ENCODE data around the gene SORCS1.

The SORCS1 gene

GRCh38 chr10:107104026-107104652 lies 60.4 kb downstream of the SORCS1 start:
- DNase-seq (ENCODE audit: low read depth), result no peak

DNA sequence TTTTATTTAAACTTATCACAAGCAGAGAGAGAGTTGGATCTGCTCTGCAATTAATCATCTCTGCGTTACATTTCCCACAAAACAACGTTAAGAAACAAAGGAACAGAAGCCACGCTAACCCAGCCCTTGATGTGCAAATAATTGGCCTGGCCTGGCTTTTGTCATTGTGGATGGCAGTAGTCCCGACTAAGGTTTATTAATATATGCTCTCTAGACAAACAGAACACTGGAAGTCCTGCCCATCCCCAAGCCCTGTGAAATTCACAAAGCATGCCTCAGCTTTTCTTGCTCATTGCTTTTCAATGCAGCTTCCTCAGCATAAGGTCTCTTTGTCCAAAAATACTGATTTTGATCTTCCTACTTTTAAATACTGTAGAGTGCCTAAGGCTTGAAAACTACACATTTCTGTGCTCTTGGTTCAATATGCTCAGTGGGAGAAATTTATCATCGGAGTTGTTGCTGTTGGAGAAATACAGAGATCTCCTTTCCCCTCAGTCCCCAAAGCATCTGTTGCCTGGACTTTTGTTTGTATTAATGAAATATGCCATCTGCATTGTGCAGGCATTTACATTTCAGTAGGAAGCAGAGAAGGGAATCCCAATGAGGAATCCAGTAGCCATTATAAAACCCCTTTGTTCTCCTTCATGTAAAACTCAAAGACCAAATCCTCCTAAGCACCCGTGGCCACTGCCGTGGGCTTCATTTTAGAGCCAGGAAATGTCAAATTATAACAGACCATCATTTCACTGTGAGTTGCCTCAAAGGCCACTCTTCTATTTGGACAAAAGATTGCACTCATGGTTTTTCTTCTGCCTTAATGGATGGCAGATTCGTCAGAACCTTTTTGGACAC lies 61.1 kb downstream of the SORCS1 start:
- DNase-seq (ENCODE audit: low read depth), result no peak

GRCh38 chr10:107098326-107098725 lies 66.2 kb downstream of the SORCS1 start:
- DNase-seq (ENCODE audit: low read depth), result no peak

GRCh38 chr10:107094824-107095522 lies 69.5 kb downstream of the SORCS1 start:
- no peak for DNase-seq (ENCODE audit: low read depth)

- DNase-seq (ENCODE audit: low read depth), result no peak
These were observed 72.2 kb downstream of the SORCS1 start for GRCh38 chr10:107092321-107092720.

GRCh38 chr10:107091126-107091525 lies 73.4 kb downstream of the SORCS1 start:
- no peak for DNase-seq (ENCODE audit: low read depth)

- DNase-seq (ENCODE audit: low read depth), result no peak
These were observed 78.6 kb downstream of the SORCS1 start for GRCh38 chr10:107085665-107086525.

- DNase-seq (ENCODE audit: low read depth), result no peak
These were observed 81.0 kb downstream of the SORCS1 start for GRCh38 chr10:107083388-107084009.

GRCh38 chr10:107081644-107082043 lies 82.9 kb downstream of the SORCS1 start:
- DNase-seq (ENCODE audit: low read depth), result no peak

DNA sequence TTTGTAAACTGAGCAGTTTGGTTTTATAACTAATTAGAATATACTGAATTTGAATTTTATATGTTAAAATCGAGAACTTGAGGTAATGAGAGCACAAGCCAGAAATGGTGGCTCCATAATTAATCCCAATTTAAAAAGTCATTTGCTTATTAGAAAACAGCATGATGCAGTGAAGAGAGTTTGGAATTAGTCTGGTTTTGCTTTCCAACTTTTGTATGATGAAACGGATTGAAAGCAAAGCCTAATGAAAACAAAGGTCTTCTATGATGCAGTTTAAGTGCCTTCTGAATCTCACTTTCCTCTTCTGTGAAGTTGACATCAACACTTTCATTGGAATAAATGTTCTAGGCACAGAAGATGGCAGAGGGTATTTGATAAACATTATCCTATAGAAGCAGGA lies 89.4 kb downstream of the SORCS1 start:
- DNase-seq (ENCODE audit: low read depth), result no peak

GRCh38 chr10:107072786-107073185 lies 91.7 kb downstream of the SORCS1 start:
- no peak for DNase-seq (ENCODE audit: low read depth)

DNA sequence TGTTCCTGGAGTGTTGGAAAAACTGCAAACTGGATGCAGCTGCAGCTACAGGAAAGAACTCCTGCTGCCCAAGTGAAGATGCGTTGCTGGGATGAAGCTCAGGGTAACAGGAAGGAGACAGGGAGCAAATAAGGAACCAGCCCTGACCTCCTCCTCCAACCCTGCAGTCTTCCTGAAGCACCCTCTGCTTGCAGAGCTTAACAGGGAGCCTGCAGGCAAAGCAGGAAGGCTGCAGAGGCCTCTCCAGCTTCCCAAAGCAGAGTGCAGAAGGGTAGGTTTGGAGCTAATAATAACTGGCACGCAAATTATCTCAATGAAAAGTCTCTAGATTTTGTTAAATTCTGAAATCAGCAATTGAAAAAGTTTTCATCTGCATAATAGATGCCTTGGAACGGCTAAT lies 92.5 kb downstream of the SORCS1 start:
- DNase-seq (ENCODE audit: low read depth), result no peak

DNA sequence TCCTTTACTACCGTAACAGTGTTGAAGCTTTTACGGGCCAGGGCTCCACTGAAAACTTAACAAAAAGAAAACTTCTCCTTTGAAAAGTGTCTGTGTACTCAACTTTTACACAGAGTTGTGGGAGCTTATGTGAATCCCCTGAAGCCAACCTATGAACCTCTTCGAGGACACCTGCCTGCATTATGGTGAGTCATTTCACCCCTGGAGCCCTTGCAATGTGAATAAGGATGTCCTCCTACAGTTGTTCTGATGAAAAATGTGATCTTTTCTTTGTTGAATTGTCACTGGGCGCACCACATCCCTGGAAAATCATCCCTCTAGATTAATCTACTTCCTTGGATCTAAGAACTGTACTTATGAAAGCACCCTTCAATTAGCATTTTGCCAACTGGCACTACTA lies 93.2 kb downstream of the SORCS1 start:
- DNase-seq (ENCODE audit: low read depth), result no peak

DNA sequence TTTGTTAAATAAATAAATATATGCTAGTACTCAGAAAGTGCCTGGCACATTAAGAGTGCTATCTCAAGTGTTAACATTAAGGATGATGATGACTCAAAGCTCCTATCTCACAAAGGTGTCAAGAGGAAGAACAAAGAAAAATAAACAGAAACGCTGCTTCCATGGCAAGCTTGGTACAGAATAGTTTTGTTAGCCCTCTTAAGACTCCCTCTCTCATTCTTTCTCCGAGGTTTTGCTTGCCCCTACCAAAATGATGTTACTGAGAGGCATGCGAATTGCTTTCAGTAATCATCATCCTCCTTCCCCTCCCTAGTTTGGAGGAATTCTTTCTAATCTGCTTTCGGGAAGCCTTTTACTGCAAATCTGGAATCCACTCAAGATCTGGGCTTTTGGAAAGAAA lies 96.7 kb downstream of the SORCS1 start:
- DNase-seq (ENCODE audit: low read depth), result no peak

GRCh38 chr10:107064075-107064474 lies 100.4 kb downstream of the SORCS1 start:
- no peak for DNase-seq (ENCODE audit: low read depth)

DNA sequence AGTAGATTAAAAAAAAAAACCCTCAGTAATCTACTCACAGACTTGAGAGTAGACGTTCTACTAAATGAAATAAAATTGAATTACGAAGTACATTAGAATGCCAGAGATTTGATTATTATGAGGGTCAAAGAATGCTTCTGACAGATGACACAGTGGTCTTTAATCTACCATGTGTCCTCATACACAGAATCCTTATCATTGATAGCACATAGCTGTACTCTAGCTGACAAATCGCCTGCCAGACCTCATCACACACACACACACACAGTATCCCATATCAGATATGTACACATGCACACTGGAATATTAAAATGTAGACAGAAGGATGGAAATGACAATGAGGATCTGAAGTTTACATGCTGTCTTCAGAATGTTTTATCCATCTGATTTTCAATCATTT lies 104.6 kb downstream of the SORCS1 start:
- DNase-seq (ENCODE audit: low read depth), result no peak

DNA sequence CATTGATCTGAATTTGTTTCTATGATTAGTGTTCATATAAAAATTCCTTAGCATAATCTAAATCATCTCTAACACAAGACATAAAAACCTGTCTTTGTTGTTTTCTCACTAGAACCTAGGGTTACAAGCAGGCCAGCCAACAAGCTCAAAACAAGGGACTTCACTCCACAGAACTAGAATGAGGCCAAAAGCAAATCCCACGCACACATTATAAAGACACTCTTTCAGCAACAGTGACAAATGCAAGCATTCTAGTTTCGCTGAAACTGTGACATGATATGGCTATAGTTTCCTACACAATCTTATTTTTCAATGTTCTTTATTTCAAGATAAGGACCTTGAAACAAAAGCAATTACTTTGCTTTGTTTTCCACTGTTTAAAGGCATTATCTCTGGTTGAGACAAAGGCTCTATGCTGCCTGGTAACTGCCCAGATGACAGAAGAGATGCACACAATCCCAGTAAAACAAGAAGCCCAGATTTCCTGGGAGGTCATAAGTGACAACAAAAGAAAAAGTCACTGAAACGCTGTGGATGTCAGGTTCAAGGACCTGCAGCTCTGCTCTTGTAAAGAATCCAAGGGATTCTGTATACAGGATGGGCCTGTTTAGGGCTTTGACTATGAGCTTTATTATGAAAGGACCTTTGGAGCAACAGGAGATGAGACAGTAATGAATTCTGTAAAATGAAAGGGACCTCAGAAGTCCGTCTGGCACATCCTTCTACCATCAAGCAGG lies 105.3 kb downstream of the SORCS1 start:
- no peak for DNase-seq (ENCODE audit: low read depth)

DNA sequence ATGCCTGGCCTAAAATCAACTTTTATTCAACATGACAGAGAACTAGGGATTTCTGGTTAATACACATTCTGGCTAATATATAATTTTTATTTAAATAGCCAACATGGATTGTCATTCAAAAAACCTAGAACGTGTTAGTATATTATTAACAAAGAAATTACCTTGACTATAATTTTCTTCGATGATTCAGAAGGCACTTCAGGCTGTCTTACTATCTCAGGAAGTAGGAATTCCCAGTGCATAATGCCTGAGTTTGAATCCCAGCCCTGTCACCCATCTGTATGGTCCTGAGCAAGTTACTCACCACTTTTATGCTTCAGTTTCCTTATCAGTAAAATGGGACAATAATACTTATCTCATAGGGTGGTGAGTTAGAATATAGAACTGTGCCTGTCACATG lies 106.2 kb downstream of the SORCS1 start:
- DNase-seq (ENCODE audit: low read depth), result no peak

DNA sequence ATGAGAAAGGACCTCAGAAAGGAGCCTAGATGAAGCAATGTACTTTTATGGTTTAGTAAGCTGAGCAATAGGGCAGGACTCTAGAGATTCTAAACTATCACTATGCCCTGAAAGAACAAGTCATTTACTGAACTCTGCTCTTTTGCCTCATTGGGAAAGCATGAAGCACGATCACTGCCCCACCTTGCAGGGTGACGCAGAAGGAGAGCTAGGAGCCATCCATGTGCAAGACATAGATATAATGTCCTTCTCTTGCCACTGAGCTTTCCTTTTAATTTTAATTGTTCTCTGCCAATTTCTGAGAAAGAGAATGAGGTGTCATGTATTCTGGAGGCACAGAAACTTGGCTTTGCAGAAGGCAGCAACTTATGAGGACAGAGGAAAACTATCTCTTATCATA lies 108.3 kb downstream of the SORCS1 start:
- DNase-seq (ENCODE audit: low read depth), result no peak

DNA sequence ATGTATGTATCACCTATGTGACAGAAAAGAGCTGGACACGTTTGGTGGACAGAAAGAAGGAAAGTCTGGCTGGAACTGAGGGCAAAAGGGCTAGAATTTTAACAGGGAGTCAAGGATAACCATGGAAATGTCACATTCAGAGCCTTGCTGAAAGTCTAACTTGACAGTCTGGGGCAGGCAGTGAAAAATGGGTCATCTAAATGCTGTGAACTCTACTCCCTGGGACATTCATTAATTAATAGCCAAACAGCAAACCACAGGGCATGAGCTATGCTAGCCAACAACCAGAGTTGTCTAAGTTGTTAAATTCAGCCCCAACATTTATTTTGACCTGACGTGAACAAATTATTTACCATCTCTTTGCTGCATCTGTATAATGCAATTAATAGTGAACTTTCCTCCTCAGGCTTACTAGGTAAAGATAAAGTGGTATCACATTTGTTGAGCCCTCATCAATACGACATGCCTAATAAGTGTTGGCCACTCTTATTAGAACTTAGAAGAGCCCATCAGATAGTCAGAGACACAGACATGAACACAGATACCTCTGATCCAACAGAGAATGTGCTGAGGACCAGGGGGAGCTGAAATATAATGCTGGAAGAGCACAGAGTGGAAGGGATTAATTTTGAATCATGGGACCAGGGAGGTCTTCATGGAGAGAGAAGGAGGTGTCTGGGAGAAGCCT lies 109.9 kb downstream of the SORCS1 start:
- no peak for DNase-seq (ENCODE audit: low read depth)
